Central memory CD4-positive, alpha-beta T cell (primary cell): ENCODE data around the gene NPAS4.
"Not testable (repeated sequence)": the region's sequence is repeated elsewhere in the genome, so short reads cannot be mapped to it uniquely, and the experiment has no call there.

ENCODE experiments used
- DNase-seq: peaks from one replicate; pipeline ENCODE4 v3.0.0; 2022

NPAS4 gene

DNA sequence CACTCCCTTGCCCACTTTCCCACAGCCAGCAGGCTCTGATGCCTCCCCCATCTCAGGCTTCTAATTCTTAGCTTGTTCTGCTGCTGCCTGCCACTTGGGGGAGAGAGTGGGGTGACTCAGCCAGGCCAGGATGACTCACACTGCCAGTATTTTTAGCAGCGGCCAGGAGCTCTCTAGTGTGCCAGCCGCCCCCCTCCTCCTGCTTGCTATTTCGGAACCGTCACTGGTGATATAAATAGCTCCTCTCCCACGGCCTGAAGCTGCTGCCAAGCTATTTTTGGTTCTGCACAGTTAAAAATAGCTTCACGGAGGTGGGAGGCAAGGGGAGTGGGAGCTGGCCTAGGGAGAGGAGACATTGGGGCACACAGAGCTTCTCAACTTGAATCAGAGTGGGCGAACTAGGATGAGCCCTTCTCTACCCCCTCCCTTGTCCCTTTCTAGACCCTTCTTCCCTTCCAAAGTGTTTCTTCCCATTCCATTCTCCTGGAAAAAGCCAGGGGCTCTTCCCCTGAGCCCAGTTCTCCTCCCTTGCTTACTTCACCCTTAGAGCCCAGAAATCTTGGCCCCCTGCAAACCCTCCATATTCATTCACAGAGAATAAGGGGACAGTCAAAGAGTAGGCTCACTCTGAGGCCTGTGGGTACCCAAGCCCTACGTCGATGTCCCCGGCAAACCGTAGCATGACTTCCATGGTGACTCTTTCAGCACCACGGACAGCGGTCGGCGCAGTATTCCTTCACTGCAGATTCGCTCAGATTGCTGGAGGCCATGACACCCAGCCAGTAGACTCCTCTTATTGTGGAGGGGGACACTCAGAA lies 2.5 kb upstream of the NPAS4 start:
- peak; percentile 18 for DNase-seq

DNA sequence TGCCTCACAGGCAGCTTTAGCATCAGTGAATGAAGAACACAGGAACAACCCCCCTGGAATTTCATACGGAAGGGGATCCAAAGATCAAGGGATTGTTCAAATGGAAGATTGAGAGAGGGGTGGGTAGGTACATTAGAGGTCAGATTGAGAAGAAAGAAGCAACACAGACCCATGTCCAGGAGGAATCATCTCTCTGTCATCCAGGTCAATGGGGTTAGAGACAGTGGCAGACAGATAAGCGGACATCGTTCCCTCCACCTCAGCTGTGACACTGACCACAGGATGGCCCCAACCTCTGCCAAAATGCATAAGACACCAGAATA lies 1.9 kb upstream of the NPAS4 start:
- DNase-seq = no peak

DNA sequence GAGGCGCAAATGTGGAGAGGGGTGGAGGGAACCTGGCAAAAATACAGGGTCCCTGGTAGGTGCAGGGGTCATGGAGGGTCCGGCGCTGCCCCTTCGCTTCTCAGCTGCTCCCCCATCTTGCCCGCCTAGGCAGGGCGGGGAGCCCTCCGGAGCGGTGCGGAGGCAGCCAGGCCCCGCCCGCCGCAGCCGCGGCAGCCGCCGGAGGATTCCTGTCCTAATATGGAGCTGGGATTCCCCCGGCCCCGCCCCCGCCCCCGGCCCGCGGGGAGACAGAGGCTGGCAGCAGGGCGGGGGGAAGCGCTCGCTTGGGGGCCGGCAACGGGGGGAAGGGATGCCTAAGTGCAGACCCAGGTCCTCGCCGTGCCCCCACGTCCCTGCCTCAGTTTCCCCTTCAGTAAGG lies 1.0 kb upstream of the NPAS4 start:
- no peak for DNase-seq

DNA sequence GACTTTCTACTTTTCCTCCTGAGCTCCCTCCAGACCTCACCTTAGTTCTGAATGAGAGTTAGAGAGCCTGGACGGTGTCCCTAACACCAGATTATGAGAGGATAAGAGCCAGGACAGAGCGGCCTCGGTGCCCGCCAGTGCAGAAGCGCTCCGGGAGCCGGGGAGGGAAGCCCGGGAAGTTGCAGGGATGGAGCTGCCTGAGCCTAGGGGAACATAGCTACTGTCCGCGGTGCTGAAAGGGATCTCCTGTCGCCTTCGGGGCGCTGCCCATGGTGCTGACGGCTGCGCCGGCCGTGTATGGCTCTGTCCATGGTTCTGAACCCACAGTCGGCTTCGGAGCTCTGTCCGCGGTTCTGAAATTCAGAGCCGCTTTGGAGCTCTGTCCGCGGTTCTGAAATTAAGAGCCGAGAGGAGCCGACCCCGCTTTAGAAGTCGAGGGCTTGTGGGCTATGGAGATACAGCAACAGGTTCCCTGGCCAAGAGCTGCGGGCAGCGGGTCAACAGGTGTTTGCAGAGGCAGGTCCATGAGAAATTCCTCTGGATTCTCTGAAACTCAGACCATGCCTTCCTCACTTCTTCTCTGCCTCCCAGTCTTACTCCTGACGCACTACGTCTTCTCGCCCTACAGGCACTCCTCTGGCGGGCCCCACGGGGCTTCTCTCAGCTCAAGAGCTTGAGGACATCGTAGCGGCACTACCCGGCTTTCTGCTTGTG lies 814 bp downstream of the NPAS4 start:
- DNase-seq = peak; percentile 85

DNA sequence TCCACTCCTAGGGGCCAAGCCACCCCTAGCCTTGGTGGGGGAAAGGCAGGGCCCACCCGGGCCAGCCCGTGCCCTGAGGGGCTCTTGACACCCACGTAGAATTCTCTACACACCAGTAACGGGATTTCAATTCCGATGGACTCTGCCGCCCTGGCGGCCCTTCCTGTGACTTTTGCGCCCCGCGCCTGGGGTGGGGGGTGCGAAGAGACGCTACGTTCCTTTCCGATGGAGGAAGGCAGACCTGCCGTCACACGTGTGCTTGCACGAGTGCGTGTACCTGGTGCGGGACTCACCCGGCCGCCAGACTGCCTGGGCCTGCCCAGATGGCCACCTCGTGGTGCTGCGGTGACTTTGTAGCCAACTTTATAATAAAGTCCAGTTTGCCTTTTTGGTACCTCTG lies 5.5 kb downstream of the NPAS4 start:
- DNase-seq = no peak

DNA sequence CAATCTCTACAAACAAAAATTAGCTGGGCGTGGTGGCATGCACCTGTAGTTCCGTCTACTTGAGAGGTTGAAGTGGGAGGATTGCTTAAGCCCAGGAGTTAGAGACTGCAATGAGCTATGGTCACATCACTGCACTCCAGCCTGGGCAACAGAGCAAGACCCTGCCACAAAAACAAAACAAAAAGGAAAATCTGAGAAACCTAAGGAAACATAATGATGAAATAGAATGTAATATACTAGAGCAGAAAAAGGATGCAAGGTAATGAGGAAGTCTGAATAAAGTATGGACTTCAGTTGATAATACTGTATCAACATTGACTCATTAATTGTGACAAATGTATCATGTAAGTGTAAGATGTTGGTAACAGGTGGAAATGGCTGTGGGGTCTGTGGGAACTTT lies 8.1 kb downstream of the NPAS4 start:
- DNase-seq = no peak

DNA sequence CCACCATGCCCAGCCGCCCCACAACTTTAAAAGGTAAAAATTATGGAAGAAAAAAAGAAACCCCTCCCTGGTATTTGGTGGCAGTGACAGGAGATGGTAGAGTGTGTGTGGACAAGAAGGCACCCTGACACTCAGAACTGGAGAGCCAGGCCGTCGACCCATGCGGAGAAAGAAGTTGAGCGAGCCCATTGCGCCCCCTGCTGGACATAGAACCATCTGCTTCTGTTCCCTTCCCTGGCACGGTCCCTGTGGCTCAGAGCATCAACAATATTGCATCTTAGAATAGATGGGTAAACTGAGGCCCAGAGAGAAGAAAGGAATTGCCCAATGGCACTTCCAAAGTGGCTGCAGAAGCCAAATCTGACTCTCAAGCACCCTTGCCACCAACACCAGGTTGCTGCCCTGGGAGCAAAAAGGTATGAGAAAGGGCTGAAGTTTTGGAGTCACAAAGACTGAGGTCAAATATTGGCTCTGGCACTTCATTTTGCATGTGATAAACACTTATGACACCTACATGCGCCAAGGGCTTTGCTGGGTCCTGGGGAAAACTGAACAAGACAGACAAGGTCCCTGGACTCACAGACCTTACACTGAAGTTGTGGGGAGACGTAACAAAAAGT lies 9.3 kb downstream of the NPAS4 start:
- DNase-seq = peak; percentile 59

DNA sequence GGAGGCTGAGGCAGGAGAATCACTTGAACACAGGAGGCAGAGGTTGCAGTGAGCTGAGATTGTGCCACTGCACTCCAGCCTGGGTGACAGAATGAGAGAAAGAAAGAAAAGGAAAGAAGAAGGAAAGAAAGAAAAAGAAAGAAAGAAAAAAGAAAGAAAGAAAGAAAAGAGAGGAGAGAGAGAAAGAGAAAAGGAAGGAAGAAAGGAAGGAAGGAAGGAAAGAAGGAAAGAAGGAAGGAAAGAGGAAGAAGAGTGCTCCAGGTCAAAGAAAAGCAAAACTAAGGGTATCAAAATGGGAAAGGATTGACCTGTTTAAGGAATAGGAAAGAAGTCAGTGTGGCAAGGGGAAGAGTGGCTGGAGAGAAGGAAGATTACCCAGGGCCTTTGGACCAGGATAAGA lies 10.5 kb downstream of the NPAS4 start:
- not testable (repeated sequence) for DNase-seq

DNA sequence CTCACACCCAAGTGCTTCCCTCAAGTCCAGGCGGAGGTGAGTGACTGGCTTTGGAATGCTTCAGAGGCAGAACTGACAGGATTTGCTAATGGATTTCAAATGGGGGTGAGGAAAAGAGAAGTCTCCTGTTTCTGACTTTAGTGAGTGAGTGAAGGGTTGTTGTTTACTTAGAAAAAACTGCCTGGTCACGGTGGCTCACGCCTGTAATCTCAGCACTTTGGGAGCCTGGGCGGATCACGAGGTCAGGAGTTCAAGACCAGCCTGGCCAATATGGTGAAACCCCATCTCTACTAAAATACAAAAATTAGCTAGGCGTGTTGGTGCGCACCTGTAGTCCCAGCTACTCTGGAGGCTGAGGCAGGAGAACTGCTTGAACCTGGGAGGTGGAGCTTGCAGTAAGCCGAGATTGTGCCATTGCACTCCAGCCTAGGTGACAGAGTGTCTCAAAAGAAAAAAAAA lies 11.1 kb downstream of the NPAS4 start:
- not testable (repeated sequence) for DNase-seq

DNA sequence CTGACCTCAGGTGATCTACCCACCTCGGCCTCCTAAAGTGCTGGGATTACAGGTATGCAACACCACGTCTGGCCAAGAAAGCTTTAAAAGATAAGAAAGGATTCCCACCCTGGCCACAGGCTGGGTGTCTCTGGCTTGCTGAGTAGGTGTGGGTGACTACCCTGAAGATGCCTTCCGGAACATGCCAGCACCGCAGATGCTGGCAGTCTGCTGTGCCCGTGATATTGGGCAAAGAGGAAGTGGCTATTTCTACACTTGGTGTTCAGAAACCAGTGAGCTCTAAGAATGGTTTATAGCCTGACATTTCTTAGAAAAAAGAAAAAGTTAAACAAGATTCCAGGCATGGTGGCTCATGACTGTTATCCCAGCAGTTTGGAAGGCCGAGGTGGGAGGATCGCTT lies 11.8 kb downstream of the NPAS4 start:
- no peak for DNase-seq

DNA sequence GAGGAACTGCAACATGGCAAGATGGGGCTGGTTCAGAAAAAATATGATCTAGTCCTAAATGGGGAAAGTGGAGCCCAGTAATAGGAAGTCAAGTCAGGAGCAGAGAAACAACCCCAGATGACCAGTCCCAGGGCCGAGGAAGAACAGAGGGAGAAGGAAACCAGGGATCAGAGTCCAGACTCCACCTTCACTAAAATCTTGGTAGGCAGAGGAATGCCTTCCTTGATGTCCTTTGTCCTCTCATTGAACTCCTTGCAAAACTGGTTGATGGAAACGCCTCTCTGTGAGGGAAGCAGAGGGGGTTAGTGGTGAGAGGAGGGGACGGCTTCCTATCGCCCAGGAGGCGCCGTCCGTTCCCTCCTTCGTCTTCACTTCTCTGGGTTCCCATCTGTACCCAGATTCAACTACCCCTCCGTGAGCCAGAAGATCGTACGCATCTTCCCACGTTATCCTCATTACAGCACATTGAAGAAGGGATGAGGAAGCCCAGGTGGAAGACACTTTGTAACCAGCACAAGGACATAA lies 17.2 kb downstream of the NPAS4 start:
- DNase-seq = no peak

DNA sequence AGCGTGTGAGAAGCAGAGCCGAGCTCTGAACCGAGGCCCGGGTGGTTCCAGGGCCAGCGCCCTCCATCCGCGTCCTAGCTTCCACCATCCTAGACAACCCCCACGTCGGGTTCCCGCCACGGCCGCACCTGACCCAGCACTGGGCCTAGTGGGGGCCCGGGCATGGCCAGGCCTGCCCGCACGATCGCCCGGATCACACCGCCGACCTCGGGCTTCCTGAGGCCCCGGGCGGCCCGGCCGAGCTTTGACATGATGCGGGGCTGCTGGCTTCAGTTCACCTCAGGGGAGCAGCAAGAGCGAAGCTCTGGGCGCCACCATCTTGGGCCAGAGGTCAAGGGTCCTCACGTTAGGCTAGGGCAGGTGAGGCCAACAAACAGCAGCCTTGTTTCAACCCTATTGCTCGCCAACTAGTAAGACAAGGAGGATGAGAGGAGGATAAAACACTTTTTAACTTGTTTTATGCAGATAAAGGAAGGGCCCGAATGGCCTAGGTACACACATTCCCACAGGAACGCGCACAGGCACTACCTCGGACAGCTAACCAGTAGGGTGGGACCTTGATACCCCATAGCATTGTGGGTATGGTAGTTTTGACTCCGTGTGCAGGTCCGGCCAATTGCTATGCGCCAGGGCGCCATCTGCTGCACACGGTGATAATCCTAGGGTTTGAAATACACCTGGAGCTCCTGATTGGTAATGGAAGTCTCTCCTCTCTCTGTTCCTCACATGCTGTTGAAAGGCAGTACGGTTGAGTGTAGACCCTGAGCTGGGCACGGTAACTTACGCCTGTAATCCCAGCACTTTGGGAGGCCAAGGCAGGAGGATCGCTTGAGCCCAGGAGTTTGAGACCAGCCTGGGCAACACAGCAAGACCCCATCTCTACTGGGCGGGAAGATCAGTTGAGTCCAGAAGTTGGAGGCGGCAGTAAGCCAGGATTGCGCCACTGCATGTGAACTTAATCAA lies 17.9 kb downstream of the NPAS4 start, which contains the start of gene MRPL11:
Gene MRPL11 (minus strand): TSS at position 345 of the 963 bp plus-strand sequence. CDS start 94 bp downstream, at position 251.
- peak; percentile 88 for DNase-seq

DNA sequence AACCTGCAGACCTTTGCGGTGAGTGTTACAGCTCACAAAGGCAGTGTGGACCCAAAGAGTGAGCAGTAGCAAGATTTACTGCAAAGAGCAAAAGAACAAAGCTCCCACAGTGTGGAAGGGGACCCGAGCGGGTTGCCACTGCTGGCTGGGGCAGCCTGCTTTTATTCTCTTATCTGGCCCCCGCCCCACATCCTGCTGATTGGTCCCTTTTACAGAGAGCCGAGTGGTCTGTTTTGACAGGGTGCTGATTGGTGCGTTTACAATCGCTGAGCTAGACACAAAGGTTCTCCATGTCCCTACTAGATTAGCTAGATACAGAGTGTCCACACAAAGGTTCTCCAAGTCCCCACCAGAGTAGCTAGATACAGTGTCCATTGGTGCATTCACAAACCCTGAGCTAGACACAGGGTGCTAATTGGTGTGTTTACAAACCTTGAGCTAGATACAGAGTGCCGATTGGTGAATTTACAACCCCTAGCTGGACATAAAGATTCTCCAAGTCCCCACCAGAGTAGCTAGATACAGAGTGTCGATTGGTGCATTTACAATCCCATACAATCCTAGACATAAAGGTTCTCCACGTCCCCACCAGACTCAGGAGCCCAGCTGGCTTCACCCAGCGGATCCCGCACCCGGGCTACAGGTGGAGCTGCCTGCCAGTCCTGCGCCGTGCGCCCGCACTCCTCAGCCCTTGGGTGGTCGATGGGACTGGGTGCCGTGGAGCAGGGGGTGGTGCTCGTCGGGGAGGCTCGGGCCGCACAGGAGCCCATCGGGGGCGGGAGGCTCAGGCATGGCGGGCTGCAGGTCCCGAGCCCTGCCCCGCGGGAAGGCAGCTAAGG lies 19.5 kb downstream of the NPAS4 start:
- not testable (repeated sequence) for DNase-seq

DNA sequence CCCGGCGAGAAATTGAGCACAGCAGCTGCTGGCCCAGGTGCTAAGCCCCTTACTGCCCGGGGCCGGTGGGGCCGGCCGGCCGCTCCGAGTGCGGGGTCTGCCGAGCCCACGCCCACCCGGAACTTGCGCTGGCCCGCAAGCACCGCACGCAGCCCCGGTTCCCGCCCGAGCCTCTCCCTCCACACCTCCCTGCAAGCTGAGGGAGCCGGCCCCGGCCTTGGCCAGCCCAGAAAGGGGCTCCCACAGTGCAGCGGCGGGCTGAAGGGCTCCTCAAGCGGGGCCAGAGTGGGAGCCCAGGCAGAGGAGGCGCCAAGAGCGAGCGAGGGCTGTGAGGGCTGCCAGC lies 20.1 kb downstream of the NPAS4 start:
- not testable (repeated sequence) for DNase-seq

DNA sequence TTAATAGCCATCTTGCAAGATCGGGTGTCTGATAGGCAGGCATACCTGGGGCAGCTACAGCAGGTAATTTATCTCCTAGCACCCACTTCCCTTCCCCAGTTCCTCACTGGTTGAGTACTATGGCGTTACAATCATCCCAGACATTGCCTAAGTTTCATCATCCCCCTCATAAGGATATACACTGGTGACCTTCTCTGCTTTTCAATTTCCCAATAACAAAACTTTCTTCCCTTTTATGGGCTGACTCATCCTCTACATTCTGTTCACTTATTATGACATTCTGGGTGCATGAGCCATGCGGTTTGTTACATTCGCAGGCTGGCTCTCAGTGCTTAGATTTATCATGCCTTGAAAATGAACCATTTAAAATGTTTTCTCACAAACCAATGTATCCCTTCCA lies 22.8 kb downstream of the NPAS4 start:
- DNase-seq = no peak

DNA sequence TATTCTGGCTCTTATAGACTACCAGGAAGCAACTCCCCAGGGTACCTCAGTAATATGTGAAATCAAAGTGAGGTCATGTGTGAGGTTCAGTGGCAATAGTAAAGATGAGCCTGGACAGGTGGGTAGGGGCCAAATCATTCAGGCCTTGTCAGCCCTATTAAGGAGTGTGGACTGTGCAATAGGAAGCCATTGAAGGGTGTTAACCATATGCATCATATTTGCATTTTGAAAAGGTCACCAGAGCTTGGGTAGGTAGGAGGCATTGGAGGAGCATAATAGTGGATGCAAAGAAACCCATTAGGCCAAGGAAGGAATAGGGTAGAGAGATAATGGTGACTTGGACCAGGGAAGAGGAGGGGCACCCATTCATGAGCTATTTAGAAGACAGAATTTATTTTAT lies 26.2 kb downstream of the NPAS4 start:
- no peak for DNase-seq

DNA sequence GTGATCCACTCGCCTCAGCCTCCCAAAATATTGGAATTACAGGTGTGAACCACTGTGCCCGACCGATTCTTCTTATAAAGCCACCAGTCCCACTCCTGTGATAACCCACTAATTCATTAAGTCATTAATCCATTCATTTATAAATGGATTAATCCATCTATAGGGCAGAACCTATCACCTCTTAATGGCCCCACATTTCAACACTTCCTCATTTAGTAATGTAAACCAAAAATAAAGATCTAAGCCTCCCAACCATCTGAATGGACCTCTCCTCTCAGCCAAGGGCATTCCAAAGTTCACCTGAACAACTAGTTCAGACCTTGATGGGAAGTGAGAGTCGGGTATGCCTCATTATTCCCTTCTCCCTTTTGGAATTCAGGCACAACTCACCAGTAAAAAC lies 27.7 kb downstream of the NPAS4 start:
- DNase-seq = no peak

DNA sequence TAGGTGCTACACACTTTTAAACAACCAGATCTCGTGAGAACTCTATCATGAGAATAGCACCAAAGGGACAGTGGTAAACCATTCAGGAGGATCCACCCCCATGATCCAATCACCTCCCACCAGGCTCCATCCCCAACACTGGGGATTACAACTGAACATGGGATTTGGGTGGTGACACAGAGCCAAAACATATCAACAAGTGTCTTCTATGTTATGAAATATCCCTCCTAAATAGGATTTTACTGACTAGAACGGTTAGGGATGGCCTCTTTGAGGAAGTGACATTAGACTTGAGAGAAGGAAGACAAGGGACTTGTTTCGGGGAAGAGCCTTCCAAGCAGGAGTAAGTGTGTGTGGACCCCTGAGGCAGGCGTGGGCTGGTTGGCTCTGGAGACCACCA lies 29.7 kb downstream of the NPAS4 start:
- DNase-seq = no peak

DNA sequence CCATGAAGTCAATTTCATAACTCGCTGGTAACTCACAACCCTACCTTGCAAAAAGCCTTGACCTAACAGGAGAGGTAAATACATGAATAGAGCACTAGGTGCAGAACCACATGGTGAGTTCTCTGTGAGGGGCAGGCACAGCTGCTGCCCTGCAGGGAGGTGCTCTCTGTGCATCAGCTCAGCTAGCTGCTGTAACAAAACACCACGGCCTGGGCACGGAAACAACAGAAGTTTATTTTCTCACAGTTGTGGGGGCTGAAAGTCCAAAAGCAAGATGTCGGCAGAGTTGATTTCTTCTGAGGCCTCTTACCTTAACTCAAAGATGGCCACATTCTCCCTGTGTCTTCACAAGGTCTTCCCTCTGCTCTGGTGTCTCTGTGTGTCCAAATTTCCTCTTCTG lies 30.8 kb downstream of the NPAS4 start:
- no peak for DNase-seq

DNA sequence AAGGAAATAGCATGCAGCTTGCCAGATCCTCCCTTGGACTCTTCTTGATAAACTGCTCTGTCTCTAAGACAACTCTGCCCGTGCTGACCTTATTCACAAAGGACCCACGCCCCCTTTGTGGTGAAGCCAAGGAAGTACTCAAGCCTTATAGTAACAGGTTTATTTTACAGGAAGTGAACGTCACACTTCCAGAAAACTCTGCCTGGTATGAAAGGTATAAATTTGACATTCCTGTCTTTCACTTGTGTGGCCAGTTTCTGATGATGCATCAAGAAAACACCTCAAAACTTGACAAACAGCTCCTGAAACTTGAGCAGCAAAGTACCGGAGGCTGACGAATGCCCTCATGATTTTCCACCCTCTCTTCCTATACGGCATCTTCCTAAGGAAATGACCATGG lies 33.4 kb downstream of the NPAS4 start:
- no peak for DNase-seq

DNA sequence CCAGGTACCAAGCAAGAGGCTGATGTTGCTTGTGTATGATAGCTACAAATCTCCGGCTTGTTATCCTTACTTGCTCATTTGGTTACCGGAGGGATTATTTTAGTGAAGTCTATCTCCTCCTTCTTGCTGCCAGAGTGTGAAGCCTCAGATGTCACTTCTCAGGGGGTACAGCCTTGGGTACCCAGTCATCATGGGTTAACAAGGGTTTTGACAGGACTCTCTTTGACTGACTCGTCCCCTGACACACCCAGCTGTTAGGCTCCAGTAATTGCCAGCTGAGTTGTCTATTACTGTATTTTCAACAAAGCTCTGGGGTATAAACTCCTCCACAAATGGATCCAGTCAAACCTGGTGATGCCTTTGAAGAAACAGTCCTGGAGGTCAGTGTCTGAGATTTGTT lies 34.0 kb downstream of the NPAS4 start:
- no peak for DNase-seq

DNA sequence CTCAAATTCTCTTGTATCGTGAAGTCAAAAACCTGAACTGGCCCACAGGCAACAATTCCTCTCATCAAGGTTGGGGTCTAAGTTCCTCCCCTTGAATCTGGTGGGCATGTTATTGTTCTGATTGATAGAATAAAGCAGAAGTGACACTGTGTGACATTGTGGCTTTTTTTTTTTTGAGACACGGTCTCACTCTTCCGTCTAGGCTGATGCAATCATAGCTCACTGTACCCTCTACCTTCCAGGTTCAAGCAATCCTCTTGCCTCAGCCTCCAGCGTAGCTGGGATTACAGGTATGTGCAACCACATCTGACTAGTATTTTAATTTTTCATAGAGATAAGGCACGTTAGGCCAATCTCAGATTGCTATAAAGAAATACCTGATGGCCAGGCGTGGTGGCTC lies 37.0 kb downstream of the NPAS4 start:
- DNase-seq = no peak
